ENCODE data around the gene FHOD1. TPM values are rescaled to one million over a fixed set of nuclear protein-coding genes. Genes with fewer than 3 reads are reported as not detected.

FHOD1 gene
- total RNA-seq, 4 donors from 2014 or later = 1.9 to 7.4 (median 5.3) TPM

GRCh38 chr16:67259705-67260104, 12.4 kb upstream of the FHOD1 start:
- Histone ChIP-seq H3K27me3 (peaks cover 0 to 42% (median 0%) of the 10 kb centered on the region in 4 donors), H3K4me1 (no peaks in the 10 kb centered on the region), H3K36me3 (no peaks in the 10 kb centered on the region), H3K27ac (no peak overlapping the region), H3K9me3 (no peaks in the 10 kb centered on the region), H3K4me3 (no peak overlapping the region)
- DNase-seq = no peak
- TF ChIP-seq, protein P1, sequence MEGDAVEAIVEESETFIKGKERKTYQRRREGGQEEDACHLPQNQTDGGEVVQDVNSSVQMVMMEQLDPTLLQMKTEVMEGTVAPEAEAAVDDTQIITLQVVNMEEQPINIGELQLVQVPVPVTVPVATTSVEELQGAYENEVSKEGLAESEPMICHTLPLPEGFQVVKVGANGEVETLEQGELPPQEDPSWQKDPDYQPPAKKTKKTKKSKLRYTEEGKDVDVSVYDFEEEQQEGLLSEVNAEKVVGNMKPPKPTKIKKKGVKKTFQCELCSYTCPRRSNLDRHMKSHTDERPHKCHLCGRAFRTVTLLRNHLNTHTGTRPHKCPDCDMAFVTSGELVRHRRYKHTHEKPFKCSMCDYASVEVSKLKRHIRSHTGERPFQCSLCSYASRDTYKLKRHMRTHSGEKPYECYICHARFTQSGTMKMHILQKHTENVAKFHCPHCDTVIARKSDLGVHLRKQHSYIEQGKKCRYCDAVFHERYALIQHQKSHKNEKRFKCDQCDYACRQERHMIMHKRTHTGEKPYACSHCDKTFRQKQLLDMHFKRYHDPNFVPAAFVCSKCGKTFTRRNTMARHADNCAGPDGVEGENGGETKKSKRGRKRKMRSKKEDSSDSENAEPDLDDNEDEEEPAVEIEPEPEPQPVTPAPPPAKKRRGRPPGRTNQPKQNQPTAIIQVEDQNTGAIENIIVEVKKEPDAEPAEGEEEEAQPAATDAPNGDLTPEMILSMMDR (IDR thresholded peaks at IDR 0.05) = no peak
- no peak for TF ChIP-seq POLR2A (IDR thresholded peaks at IDR 0.05)
- 83 to 90% methylated on average over 6 to 9 of the region's 12 CpGs for WGBS, 2 donors
- intact Hi-C loops (cut with DNase I) = no loop called here

- H3K27ac ChIP-seq = no peak overlapping the region
- H3K4me3 ChIP-seq = no peak overlapping the region
- intact Hi-C loops (cut with DNase I) = no loop called here
- no peak for TF ChIP-seq POLR2A (IDR thresholded peaks at IDR 0.05)
- TF ChIP-seq, protein P1 (IDR thresholded peaks at IDR 0.05) = no peak
- H3K27me3 ChIP-seq = peaks cover 0 to 30% (median 0%) of the 10 kb centered on the region in 4 donors
- no peak for DNase-seq
- 80 to 84% methylated on average over 3 to 4 of the region's 11 CpGs for WGBS, 2 donors
- no peaks in the 10 kb centered on the region for H3K9me3 ChIP-seq
- H3K4me1 ChIP-seq = no peaks in the 10 kb centered on the region
- H3K36me3 ChIP-seq = no peaks in the 10 kb centered on the region
Observed at GRCh38 chr16:67258161-67258835, 11.0 kb upstream of the FHOD1 start.

DNA sequence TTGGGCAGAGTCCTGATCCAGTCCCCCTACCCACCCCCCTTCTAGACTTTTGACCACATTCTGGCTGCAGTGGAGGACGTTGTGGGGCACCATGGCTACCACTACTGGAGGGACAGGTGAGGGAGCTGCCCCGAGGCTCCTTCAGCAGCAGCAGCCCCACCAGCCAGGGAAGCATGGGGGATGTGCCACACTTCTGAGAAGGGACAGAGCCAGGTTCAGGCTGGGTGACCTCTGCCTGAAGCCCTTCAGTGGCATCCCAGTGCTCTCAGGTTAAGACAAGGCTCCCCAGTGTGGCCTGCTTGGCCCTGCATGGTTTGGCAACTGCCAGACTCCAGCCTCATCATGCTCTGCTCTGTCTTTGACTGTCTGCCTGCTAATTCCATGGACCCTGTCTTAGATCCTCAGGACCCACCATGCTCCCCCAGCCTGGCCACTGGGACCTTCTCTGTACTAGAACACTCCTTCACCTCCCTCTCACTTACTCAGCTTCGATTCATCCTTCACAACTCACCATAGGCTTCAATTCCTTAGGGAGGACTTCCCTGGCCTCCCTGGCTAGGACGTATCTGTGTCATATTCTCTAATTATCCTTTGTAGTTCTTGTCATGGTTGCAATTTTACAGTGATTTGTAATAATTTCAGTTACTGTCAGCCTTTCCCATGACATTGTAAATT, 10.3 kb upstream of the FHOD1 start:
- H3K36me3 ChIP-seq = no peaks in the 10 kb centered on the region
- 74 to 88% methylated on average over 2 to 3 of the region's 4 CpGs for WGBS, 2 donors
- no peaks in the 10 kb centered on the region for H3K9me3 ChIP-seq
- no peak overlapping the region for H3K4me3 ChIP-seq
- no peak for TF ChIP-seq POLR2A (IDR thresholded peaks at IDR 0.05)
- TF ChIP-seq, protein P1 (IDR thresholded peaks at IDR 0.05) = no peak
- no peak for DNase-seq
- intact Hi-C loops (cut with DNase I) = no loop called here
- peaks cover 0 to 28% (median 0%) of the 10 kb centered on the region in 4 donors for H3K27me3 ChIP-seq
- no peak overlapping the region for H3K27ac ChIP-seq
- H3K4me1 ChIP-seq = no peaks in the 10 kb centered on the region

- DNase-seq = no peak
- peaks cover 0 to 30% (median 0%) of the 10 kb centered on the region in 4 donors for H3K27me3 ChIP-seq
- 91 to 95% methylated on average over 5 to 9 of the region's 11 CpGs for WGBS, 2 donors
- TF ChIP-seq, protein P1 (IDR thresholded peaks at IDR 0.05) = no peak
- no peak for TF ChIP-seq POLR2A (IDR thresholded peaks at IDR 0.05)
- no peak overlapping the region for H3K4me3 ChIP-seq
- H3K36me3 ChIP-seq = no peaks in the 10 kb centered on the region
- H3K27ac ChIP-seq = no peak overlapping the region
- H3K4me1 ChIP-seq = no peaks in the 10 kb centered on the region
- intact Hi-C loops (cut with DNase I) = no loop called here
- no peaks in the 10 kb centered on the region for H3K9me3 ChIP-seq
Observed at GRCh38 chr16:67256701-67257230, 9.5 kb upstream of the FHOD1 start.

DNA sequence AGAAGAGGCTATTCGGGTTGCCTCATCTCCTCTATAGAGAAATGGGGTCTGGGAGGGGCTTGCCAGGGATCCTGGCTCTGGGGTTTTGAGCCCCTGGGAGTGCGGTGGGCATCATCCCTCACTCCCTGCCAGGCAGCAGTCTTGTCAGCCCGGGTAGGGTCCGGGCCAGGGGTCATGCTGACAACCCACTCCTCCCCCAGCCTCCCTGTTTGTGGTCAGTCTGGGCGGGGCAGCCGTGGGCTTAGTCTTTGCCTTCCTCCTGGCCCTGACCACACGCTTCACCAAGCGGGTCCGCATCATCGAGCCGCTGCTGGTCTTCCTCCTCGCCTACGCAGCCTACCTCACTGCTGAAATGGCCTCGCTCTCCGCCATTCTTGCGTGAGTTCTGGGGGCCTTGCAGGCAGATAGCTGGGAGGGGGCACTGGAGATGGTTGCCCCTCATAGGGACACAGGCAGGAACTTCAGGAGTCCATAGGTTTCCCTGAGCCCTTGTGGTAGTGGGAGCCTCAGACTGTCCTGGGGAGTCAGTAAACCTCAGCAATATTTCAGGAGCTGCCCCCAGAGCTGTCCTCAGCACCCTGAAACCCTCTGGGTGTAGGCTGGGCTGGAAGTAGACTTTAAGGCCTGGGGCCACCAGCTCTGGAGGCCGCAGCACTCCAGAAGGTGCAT, 8.4 kb upstream of the FHOD1 start:
- no peaks in the 10 kb centered on the region for H3K9me3 ChIP-seq
- no peaks in the 10 kb centered on the region for H3K4me1 ChIP-seq
- H3K27me3 ChIP-seq = peaks cover 0 to 39% (median 0%) of the 10 kb centered on the region in 4 donors
- H3K4me3 ChIP-seq = no peak overlapping the region
- intact Hi-C loops (cut with DNase I) = no loop called here
- WGBS, 2 donors = 83 to 92% methylated on average over 1 to 11 of the region's 17 CpGs
- no peaks in the 10 kb centered on the region for H3K36me3 ChIP-seq
- H3K27ac ChIP-seq = no peak overlapping the region
- TF ChIP-seq, protein P1 (IDR thresholded peaks at IDR 0.05) = no peak
- TF ChIP-seq POLR2A (IDR thresholded peaks at IDR 0.05) = no peak
- DNase-seq = no peak
